ENCODE measurements around the gene SMCO4. TPM values are rescaled to one million over a fixed set of nuclear protein-coding genes. Genes with fewer than 3 reads are reported as not detected.
"Not testable (repeated sequence)": the region's sequence is repeated elsewhere in the genome, so short reads cannot be mapped to it uniquely, and the experiment has no call there.

Gene SMCO4
- total RNA-seq, result 51.3 and 52.1 TPM in 2 replicates

DNA sequence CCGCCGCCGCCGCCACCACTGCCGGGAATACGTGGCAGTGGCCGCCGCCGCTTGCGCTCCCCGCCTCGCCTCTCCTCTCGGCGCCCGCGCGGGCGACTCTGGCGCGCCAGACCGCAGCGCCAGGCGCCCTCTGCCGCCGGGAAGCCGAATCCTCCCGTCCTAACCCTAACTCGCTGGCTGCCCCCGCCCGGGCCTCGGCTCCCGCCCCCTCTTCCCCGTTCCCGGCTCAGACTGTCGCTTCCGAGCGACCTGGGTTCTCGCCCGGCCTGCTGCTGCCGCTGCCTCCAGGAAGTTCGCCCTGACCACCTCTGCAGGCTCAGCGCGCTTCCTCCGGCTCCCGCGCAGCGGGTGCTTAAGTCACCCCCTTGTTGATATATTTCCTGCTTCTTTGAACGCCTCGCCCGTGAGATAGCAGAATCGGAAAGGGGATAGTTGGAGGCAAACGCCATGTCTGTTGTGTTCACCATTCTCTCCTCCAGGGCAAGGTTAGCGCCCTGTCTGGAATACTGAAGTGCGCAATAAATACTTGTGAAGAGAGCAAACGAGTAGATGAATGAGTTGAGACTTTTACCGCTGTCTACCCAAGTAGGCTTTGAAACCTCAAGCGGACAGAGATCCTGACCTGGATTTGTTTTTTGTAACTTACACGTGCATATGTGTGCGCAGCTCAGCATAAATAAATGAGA, at the start of gene SMCO4:
Gene SMCO4, minus strand, starts transcription at position 100 of the 686 bp plus-strand sequence. CDS start 64,202 bp downstream, outside the sequence.
- intact Hi-C loops (cut with micrococcal nuclease), result loop anchor here (2.0 to 5.0 kb wide), 9 partner anchors 19 to 601 kb away; partner anchors contain the start of genes CEP295, DEUP1, MED17 and PANX1

- intact Hi-C loops (cut with micrococcal nuclease), result no loop called here
These were observed 48.2 kb upstream of the SMCO4 start for GRCh38 chr11:93591247-93591898.

DNA sequence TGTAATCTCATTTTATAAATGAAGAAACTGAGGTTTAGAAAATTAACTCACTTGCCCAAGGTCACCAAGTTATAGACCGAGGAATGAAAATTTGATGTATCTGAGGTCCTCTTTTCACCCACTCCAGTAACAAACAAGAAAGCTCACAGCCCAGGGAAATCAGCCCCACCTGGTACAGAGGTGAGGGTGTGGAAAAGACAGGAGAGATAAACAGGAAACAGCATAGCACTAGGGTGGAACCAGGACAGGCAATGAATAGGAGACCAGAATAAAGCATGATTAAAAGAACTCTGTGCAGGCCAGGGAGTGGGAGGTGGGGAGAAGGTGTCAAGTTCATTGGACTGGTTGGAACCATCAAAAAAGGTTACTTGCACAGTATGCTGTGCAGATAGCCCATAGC, 46.2 kb upstream of the SMCO4 start:
- intact Hi-C loops (cut with micrococcal nuclease), result no loop called here

- intact Hi-C loops (cut with micrococcal nuclease), result no loop called here
These were observed 44.8 kb upstream of the SMCO4 start for GRCh38 chr11:93587858-93588581.

DNA sequence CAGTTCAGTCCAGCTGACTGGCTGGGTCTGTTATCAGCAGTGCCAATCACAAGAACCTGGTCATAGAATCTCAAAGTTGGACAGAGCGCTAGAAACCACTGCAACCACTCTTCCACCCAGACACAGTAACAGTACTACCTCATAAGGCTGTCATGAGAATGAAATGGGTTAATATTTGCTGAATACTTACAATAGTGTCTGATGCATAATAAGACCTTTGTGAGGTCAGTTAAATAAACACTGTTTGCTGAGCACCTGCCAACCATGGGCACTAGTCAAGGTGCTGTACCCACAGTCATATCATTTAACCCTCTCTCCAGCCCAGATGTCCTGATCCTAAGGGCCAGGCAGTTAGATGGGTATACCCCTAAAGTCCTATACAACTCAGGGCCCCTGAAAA, 44.2 kb upstream of the SMCO4 start:
- intact Hi-C loops (cut with micrococcal nuclease), result not testable (repeated sequence)

GRCh38 chr11:93585758-93586157, 42.6 kb upstream of the SMCO4 start:
- intact Hi-C loops (cut with micrococcal nuclease), result no loop called here

GRCh38 chr11:93583490-93583889, 40.3 kb upstream of the SMCO4 start:
- intact Hi-C loops (cut with micrococcal nuclease), result no loop called here

GRCh38 chr11:93579187-93579751, 36.1 kb upstream of the SMCO4 start:
- intact Hi-C loops (cut with micrococcal nuclease), result no loop called here

GRCh38 chr11:93577286-93577685, 34.1 kb upstream of the SMCO4 start:
- intact Hi-C loops (cut with micrococcal nuclease), result no loop called here

DNA sequence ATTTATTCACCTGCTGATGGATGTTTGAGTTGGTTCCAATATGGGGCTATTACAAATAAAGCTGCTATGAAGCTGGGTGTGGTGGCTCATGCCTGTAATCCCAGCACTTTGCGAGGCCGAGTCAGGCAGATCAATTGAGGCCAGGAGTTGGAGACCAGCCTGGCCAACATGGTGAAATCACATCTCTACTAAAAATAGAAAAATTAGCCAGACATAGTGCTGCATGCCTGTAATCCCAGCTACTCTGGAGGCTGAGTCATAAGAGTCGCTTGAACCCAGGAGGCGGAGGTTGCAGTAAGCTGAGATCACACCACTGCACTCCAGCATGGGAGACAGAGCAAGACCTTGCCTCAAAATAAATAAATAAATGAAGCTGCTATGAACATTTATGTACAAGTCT, 33.7 kb upstream of the SMCO4 start:
- intact Hi-C loops (cut with micrococcal nuclease), result not testable (repeated sequence)

DNA sequence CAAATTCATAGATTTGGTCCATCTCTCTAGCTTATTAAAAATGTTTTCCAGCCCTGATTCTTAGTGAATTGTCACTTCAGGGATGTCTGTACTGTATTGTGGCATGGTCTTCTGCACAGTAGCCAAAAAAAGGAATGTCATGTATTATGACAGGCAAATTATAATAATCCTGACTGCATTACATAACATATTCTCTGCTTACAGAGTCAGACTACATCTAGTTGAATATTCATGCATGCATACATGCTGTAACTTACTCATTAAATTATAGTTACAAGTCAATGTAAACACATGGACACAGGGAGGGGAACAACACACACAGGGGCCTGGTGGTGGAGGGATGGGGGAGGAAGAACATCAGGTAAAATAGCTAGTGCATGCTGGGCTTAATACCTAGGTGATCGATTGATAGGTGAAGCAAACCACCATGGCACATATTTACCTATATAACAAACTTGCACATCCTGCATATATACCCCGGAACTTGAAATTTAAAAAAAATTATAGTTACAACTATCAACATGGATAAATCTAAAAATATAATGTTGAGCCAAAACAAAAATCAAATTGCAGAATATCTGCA, 31.5 kb upstream of the SMCO4 start:
- intact Hi-C loops (cut with micrococcal nuclease), result no loop called here

- intact Hi-C loops (cut with micrococcal nuclease), result no loop called here
These were observed 30.0 kb upstream of the SMCO4 start for GRCh38 chr11:93573184-93573583.

DNA sequence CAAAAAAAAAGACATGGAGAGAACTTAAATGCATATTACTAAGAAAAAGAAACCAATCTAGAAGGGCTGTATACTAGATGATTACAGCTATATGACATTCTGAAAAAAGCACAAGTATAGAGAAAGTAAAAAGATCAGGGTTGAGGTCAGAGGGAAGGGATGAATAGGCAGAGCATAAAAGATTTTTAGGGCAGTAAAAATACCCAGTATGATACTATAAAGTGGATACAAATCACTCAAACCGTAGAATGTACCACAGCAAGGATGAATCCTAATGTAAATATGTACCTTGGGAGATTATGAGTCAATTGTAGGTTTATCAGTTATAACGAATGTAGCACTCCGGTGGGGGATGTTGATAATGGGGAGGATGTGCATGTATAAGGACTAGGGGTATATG, 29.4 kb upstream of the SMCO4 start:
- intact Hi-C loops (cut with micrococcal nuclease), result no loop called here

DNA sequence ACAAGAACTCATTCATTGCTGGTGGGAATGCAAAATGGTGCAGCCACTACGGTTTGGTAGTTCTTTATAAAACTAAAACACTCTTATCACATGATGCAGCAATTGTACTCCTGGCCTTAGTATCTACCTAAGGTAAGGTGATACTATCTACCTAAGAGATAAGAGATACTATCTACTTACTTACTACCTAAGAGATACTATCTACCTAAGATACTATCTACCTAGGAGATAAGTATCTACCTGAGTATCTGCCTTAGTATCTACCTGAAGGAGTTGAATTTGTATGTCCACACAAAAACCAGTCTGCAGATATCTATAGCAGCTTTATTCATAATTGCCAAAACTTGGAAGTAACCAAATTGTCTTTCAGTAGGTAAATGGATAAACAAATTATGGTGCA, 29.0 kb upstream of the SMCO4 start:
- intact Hi-C loops (cut with micrococcal nuclease), result no loop called here

- intact Hi-C loops (cut with micrococcal nuclease), result no loop called here
These were observed 28.4 kb upstream of the SMCO4 start for GRCh38 chr11:93571612-93572011.

DNA sequence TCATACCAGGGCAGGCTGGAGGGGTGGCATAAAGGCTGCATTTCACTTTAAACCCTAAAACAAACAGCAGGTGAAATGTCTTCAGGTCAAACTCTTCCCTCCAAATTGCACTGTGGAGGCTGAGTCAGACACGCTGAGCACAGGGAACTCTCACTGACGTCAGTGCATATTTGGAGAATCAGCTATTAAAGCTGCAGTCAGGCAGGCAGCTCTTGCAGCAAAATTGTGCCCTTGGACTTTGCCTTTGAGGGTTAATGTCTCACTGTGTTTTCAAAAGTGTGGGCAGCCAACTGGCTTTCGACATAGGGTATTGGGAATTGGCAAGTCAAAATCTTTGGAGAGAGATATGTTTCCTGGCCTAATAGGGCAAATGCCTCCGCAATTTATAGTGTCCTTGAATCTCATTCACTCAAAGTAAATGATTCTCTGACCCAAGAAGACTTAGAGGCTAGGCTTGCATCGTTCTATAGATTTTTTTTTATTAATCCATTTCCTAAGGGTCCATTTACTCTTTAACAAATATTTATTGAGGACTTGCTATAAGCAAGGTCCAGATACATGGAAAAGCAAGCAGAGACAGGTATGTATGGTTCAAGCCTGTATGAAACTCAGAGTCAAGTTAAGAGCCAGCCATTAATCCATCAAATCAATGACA, 27.7 kb upstream of the SMCO4 start:
- intact Hi-C loops (cut with micrococcal nuclease), result no loop called here

GRCh38 chr11:93569496-93569895, 26.3 kb upstream of the SMCO4 start:
- intact Hi-C loops (cut with micrococcal nuclease), result no loop called here

DNA sequence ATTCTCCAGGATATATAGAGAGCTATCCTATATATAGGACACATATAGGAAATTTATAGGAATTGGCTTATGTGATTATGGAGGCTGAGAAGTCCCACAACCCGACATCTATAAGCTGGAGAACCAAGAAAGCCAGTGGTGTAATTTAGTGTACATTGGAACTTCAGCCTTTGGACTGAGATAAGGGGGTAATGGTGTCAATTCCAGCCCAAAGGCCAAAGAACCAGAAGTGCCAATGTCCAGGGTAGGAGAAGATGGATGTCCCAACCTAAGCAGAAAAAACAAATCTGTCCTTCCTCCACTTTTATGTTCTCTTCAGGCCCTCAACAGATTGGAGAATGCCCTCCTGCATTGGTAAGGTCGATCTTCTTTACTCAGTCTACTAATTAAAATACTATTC, 25.5 kb upstream of the SMCO4 start:
- intact Hi-C loops (cut with micrococcal nuclease), result no loop called here

DNA sequence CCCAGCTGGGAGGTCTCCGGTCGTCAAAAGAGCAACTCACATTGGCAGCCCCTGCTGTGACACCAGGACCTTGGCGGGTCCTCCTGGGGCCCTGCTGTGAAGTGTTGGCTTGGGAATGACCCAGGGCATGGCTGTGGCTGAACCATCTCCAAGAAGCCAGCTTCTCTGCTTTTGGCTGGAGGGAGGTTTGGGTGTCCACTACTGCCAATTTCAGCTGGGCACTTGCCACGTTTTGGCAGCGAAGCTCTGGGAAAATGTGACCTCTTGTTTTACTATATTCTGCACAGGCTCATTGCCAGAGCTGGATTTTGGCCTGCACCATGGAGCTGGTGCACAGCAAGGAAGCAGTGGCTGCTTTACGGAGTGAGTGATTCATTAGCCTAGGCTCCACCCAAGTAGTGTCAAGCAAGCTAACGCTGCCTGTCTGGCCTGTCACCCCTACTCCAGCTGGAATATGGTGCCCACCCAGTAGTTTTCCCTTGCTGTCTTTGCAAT, 24.3 kb upstream of the SMCO4 start:
- intact Hi-C loops (cut with micrococcal nuclease), result no loop called here

DNA sequence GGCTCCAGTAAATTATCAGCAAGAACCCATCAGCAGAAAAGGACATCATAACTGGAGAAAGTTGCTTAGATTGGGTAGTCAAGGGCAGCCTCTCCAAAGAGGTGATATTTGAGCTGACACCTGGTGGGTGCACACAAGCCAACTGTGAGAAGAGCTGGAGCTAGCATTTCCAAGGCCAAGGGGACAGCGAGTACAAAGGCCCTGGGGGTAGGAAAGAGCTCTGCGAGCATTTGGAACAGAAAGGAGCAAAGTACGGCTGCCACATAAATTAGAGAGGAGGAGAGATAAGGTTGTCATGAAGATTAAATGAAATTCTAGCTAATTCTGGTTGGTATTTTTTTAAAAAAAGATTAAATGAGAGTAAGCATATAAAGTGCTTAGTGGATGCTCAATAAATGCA, 21.7 kb upstream of the SMCO4 start:
- intact Hi-C loops (cut with micrococcal nuclease), result no loop called here

DNA sequence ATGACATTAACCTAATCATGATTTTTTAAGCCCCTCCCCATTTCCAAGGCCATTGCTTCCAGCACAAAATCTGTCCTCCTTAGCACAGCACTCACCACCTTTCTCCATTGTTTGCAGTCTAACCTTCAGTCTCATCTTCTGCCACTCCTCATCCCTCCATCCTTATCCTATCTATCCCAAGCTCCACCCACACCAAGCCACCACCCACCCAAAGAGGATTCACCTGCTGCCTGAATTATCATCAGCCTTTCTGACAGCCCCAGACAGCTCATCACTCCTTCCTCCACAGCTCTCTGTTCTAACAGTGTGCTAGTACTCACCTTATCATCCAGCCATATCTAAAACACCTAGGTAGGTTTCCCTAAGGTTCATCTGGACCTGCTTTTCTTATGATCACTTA, 20.7 kb upstream of the SMCO4 start:
- intact Hi-C loops (cut with micrococcal nuclease), result no loop called here
